ENCODE measurements around the gene SUN5.

SUN5 gene

GRCh38 chr20:32991792-32992641 is 12.2 kb downstream of the SUN5 start:
- no peak for DNase-seq

- DNase-seq = no peak
These were observed 12.8 kb downstream of the SUN5 start for GRCh38 chr20:32991383-32991782.

- no peak for DNase-seq
These were observed 13.8 kb downstream of the SUN5 start for GRCh38 chr20:32990426-32990825.

GRCh38 chr20:32989507-32990283 is 14.5 kb downstream of the SUN5 start:
- DNase-seq = no peak

DNA sequence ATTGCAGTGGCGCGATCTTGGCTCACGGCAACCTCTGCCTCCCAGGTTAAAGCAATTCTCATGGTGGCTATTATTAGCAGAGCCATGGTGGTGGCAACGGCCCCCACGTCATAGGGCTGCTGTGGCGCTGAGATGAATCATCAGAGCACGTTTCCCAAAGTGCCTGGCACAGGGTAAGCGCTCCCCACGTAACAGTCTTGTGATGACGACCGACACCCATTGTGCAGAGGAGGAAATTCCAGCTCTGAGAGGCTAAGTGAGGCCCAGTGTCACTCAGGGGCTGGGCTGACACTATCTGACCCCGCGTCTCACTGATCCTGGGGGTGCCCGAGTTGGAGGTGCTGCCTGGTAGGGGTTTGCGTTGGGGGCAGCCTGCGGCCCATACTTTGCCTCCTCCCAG is 16.2 kb downstream of the SUN5 start:
- DNase-seq = no peak

- no peak for DNase-seq
These were observed 17.0 kb downstream of the SUN5 start for GRCh38 chr20:32987044-32987825.

GRCh38 chr20:32986331-32986966 is 17.8 kb downstream of the SUN5 start:
- DNase-seq = no peak

- DNase-seq = no peak
These were observed 18.6 kb downstream of the SUN5 start for GRCh38 chr20:32985596-32985995.

DNA sequence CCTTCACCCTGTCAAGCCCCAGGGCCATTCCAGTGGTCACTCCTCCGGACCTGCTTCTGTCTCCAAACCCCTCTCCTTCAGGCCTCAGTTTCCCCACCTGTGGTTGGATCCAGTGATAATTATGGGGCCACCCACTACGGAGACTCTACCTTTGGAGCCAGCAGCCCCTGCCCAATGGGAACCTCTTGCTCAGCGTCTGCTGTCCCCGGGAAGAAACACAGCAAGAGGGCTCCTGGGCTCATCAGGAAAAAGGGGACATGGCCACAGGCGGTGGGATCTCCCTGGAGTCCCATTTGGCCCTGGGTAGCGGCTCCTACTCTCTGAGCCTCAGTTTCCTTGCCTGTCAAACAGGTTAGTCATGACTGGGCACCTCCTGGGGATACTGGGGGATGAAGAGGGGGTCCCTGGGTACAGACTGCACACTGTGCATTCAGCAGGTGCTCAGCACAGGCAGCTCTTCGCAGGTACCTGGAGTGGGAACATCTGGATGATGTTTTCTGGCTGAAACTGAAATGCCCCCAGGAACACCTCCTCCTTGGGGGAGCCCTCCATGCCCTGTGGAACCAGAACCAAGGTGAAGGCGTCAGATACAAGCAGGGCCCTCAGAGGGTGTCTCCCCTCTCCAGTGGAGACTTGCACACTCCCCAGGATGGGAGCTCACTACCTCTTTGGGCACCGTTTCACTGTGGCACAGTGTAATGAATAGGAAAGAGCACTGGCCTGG is 19.4 kb downstream of the SUN5 start:
- DNase-seq = no peak

DNA sequence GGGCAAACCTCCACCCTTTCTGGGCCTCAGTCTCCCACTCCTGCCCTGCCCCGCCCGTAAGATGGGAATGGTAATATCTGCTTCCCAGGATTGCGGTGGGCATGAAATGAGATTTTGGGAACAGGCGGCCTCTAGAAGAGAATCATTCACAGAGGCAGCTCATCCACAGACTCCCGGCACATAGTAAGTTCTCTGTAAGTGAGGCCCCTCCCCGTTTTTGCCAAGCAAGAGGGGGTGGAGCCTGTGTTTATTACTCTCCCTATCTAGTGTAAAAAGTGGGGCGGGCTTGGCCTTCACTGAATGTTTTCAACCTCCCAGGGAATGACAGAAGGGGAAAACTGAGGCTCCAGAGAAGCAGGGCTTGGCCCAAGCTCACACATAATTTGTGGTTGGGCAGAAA is 20.0 kb downstream of the SUN5 start:
- no peak for DNase-seq

DNA sequence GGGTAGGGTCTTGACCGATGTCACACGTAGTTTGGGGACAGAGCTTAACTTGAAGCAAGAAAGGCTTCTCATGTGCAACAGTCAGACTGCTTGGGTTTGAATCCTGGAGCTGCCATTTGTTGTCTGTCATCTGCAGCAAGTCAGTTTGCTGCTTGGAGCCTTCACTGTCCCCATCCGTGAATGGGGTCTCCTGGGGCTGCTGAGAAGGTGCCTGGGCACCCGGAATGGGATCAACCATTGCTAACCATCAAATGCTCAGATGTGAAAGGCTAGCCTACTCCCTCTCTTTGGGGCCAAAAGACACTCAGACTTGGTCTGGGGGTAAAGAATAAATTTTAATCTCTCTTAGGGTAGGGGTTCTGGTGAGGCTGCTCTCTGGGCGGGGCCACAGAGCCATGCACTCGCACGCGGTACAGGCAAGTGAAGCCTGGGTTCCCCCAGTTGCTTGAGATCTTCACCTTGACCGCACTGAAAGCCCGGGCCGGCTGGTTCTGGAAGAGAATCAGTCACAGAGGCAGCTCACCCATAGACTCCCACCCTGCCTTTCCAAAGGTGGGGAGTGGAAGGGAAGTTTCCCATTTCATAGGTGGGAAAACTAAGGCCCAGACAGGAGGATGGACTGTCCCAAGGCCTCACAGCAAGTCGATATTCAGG is 20.6 kb downstream of the SUN5 start:
- no peak for DNase-seq

- DNase-seq = no peak
These were observed 21.4 kb downstream of the SUN5 start for GRCh38 chr20:32982617-32983458.

- no peak for DNase-seq
These were observed 23.2 kb downstream of the SUN5 start for GRCh38 chr20:32980990-32981389.

DNA sequence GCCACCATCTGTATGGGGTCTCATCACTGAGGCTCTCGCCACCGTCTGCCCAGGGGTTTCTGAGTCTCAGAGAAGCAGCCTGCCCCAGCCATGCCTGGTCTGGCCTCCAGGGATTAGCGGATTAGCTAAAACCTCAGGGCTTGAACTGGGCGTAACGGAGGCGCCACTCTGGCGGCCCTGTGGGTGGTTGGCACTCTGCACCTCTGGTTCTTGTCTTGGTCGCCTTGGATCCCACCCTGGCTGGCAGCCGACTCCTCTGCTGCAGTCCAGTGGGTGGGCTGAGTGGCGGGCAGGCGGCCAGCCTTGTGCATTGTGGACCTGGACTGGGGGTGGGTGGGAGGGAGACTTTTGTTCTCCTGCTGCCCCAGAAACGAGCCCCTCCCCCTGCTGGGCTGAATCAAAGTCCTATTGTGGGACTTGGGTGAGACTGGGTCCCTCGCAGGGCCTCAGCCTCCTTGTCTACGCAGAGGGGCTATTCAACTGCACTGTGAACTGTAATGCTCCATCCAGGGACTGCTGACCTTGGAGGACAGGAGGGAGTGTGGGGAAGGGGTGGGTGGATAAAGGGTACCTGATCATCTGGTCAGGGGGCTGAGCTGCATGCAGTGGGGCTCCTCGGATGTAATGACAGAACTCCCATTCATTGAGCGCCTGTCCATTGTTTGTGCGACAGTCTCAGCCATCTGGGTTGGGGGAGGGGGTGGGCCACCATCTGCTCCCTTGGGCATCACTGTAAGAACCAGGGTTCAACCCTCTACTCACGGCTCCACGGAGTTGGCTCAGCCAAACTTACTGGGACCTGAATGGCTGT is 23.9 kb downstream of the SUN5 start:
- DNase-seq = no peak

DNA sequence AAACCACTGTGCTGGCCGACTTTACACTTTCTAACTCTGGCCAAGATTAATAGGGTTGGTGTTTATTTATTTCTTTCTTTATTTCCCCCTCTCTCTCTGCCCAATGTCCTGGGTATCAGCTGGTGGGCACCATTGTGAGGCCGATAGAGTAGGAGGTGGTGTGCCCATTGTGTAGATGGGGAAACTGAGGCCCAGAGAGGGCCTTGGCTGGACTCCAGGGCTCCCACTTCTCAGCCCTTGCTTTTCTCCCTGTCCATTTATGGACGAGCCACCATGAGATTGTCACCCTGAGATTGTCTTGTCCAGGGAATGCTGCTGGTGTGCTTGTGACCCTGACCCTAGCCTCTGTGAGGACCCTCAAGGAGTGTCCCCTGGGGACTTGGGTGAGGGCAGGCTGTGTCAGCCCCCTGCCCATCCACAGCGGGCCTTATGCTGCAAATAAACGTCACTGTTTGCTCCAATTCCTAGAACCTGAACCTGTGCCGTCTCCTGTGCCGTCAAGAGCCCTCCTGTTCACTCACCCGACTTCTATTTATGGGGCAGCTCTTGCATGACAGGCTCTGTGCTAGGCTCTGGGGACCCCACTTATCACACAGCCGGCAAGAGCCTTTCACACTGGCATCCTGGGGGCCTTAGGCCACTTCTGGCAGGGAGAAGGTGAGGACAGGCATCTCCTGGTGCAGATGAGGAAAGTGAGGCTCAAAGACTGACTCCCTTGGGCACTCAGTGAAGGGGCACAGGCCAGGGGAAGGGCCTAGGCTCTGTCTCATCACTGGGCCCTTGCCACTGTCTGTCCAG is 24.8 kb downstream of the SUN5 start:
- no peak for DNase-seq

- DNase-seq = no peak
These were observed 26.3 kb downstream of the SUN5 start for GRCh38 chr20:32978009-32978335.

GRCh38 chr20:32977281-32978008 is 26.8 kb downstream of the SUN5 start:
- DNase-seq = no peak

- no peak for DNase-seq
These were observed 27.5 kb downstream of the SUN5 start for GRCh38 chr20:32976746-32977145.

All from effector CD4-positive, alpha-beta T cell (primary cell).